GM13976 (cell line): ENCODE data around the gene A4GALT.

ENCODE experiments used
- DNase-seq: peaks from one replicate; pipeline ENCODE4 v3.0.0; 2012; ENCODE audit warnings: low spot score
- in situ Hi-C: fragments of 300-500 bp; cut with MboI; formaldehyde crosslinking; loops from one replicate; pipeline ENCODE4 v1.12.0; 2022; ENCODE audit warnings: low sequenced_read_pairs, mixed read lengths, inconsistent platforms; ENCODE audit not compliant: unreplicated experiment
- TF ChIP-seq, protein P1 (sequence below): IDR thresholded peaks from 2 replicates; pipeline ENCODE4 v1.5.1; 2012; ENCODE audit warnings: borderline replicate concordance, mild to moderate bottlenecking; ENCODE audit not compliant: insufficient read depth; ENCODE audit errors: extremely low read depth, missing control alignments, control extremely low read depth

Gene A4GALT

DNA sequence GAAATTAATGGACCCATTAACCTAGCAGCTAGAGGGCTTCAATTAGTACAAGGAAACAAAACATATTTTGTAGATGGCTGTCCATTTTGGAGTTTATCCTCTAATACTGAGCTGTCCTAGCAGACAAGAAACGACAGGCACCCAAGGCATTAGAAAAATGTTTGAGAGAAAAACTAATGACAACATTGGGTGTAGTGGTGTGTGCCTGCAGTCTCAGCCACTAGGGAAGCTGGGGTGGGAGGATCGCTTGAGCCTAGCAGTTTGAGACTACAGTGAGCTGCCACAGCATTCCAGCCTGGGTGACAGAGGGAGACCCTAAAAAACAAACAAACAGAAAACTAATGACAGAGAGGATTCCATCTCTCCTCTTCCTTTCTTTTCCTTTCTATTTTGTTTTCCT, 1.5 kb downstream of the A4GALT start:
- no peak for DNase-seq
- TF ChIP-seq, protein P1, sequence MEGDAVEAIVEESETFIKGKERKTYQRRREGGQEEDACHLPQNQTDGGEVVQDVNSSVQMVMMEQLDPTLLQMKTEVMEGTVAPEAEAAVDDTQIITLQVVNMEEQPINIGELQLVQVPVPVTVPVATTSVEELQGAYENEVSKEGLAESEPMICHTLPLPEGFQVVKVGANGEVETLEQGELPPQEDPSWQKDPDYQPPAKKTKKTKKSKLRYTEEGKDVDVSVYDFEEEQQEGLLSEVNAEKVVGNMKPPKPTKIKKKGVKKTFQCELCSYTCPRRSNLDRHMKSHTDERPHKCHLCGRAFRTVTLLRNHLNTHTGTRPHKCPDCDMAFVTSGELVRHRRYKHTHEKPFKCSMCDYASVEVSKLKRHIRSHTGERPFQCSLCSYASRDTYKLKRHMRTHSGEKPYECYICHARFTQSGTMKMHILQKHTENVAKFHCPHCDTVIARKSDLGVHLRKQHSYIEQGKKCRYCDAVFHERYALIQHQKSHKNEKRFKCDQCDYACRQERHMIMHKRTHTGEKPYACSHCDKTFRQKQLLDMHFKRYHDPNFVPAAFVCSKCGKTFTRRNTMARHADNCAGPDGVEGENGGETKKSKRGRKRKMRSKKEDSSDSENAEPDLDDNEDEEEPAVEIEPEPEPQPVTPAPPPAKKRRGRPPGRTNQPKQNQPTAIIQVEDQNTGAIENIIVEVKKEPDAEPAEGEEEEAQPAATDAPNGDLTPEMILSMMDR, result no peak
- in situ Hi-C loops, result no loop called here

DNA sequence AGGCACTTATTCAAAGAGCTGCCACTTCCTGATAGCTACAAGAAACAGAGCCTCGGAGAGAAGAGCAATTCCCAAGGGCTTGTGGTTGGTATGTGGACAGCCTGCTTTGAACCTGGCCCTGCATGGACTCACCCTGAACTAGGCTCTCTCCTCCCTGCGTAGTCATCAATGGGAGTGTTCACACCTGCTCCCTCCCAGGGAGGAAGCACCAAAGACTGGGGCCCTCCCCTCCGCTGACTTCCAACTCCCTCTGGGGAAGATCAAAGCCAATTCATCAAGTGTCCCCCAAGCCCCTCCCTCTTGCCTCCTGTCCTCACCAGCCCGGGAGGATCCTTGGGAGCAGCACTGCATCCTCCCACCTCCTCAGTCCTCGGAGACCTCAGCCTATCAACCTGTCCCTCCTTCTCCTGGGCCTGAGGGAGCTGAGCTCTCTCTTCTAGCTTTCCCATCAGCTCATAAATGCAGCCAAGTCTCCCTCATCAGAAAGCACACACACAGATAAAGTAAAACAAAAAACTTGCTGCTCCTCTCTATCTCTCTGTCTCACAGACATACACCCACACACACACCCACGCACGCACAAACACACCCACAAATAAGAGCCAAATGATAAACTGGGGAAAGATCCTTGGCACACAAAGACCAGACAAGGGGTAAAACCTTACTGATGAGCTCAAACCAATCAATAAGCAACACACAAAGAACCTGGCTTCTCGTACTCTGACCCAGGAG, 3.3 kb downstream of the A4GALT start:
- in situ Hi-C loops, result no loop called here
- TF ChIP-seq, protein P1, result no peak
- peak; percentile 35 for DNase-seq

DNA sequence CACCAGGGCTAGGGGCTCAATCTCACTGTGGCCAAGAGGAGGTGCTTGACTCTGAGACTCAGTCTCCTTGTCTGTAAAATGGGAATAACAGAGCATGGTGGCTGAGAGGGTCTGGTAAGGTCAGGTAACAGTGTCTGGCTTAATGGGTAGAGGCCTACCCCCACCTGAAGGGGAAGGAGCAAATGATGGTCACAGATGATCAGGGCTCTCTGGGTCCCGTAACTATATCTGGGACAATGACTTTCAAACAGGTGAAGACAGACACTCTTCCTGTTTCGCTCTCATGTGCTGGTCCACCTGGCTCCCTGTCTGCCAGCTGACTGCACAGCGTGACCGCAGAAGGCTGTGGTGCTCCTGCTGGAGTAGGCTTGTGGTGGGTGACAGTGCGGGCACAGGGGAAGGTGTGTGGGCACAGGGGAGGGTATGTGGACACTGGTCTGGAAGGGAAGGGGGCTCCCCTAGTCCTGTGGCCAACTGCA, 4.0 kb downstream of the A4GALT start:
- TF ChIP-seq, protein P1, result no peak
- in situ Hi-C loops, result no loop called here
- DNase-seq, result peak; percentile 58

DNA sequence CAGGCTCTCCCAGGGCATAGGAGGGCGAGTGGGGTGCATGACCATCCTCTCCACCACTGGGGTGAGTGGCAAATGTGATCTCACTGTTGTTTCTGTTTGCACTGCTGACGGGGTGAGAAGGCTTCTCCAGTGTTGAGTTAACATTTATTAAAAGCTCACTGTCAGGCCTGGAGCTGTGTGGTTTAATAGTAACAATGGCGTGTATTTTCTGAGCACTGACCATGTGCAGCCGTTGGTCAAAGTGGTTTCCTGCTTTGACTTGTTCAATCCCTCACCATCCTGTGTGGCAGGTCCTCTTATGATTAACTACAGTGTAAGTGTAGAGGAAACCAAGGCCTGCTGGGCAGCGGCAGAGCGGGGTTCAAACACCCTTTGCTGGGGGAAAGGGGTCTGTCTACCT, 4.4 kb downstream of the A4GALT start:
- TF ChIP-seq, protein P1, result no peak
- in situ Hi-C loops, result no loop called here
- peak; percentile 41 for DNase-seq

DNA sequence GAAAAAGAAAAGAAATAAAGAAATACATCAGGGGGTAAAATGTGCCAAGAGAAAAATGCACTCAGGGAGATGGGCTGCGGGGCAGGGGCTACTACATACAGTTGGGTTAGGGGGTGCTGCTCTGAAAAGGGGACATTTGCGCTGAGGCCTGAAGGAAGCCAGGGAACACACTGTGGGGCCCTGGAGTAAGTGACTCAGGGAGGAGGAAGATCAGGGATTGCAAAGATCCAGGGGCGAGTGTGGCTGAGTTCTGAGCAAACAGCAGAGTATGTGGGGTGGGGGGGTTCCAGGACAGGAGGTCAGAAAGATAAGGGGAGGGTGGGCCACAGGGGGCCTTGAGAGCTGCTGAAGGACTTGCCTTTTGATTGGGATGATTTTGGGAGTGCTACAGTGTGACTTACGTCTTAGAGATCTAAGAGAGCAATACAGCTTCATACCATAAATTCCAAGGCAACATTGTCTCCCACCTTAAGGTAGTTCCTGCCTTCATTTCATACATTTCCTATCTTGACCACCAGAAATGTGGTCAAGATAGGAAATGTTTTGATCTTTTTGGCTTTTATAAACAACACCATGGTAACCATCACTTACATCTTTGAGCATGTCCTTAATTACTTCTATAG, 5.8 kb downstream of the A4GALT start:
- in situ Hi-C loops, result no loop called here
- TF ChIP-seq, protein P1, result no peak
- no peak for DNase-seq

DNA sequence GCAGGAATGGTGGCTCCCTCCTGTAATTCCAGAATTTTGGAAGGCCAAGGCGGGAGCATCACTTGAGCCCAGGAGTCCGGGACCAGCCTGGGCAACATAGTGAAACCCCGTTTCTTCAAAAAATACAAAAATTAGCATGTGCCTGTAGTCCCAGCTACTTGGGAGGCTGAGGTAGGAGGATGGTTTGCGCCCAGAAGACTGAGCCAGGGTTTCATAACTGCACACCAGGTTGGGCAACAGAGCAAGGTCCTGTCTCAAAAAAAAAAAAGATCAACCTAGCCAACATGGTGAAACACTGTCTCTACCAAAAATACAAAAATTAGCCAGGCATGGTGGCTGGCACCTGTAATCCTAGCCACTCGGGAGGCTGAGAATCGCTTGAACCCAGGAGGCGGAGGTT, 6.4 kb downstream of the A4GALT start:
- no peak for DNase-seq
- in situ Hi-C loops, result no loop called here
- TF ChIP-seq, protein P1, result no peak
